HL-60 (cell line): ENCODE results near the gene RETREG3.
A peak's percentile ranks its signal among the peaks of the same experiment; 100 is the strongest.

ENCODE experiments used
- DNase-seq, 2 experiments: peaks; one replicate each; pipeline ENCODE4 v3.0.0-alpha.2; 2010 to 2020; ENCODE audit warnings: low read depth in 1 of 2, low spot score in 1 of 2
- H3K27ac ChIP-seq: fragments of 250-450 bp; sonication (Bioruptor Pico); replicated peaks from 2 replicates; pipeline ENCODE4 v1.5.1; 2020; ENCODE audit warnings: mild to moderate bottlenecking, moderate library complexity
- H3K27me3 ChIP-seq: fragments of 250-450 bp; sonication (Bioruptor Pico); 2 replicates; pipeline ENCODE4 v1.5.1; 2021; ENCODE audit warnings: mild to moderate bottlenecking, moderate library complexity; ENCODE audit not compliant: insufficient read depth, poor library complexity, severe bottlenecking
- H3K4me3 ChIP-seq: replicated peaks from 2 replicates; pipeline ENCODE4 v1.5.1; 2011; ENCODE audit warnings: mild to moderate bottlenecking, control low read depth, low read length; ENCODE audit not compliant: insufficient read depth
- GABPA ChIP-seq: IDR thresholded peaks from 2 replicates; pipeline ENCODE4 v1.6.1; 2012; ENCODE audit warnings: low read depth
- POLR2AphosphoS5 ChIP-seq: IDR thresholded peaks from 2 replicates; pipeline ENCODE4 v1.6.1; 2012; ENCODE audit warnings: low read depth
- REST ChIP-seq: IDR thresholded peaks from 2 replicates; pipeline ENCODE4 v1.6.1; 2012; ENCODE audit warnings: low read depth; ENCODE audit not compliant: insufficient replicate concordance
- SPI1 ChIP-seq: IDR thresholded peaks from 2 replicates; pipeline ENCODE4 v1.6.1; 2012; ENCODE audit warnings: low read depth, mild to moderate bottlenecking, borderline replicate concordance
- TF ChIP-seq, protein P1 (sequence below): IDR thresholded peaks from one replicate; pipeline ENCODE4 v1.5.1; 2011; ENCODE audit warnings: low read length, control low read depth, inconsistent platforms; ENCODE audit not compliant: insufficient read depth

RETREG3 gene

DNA sequence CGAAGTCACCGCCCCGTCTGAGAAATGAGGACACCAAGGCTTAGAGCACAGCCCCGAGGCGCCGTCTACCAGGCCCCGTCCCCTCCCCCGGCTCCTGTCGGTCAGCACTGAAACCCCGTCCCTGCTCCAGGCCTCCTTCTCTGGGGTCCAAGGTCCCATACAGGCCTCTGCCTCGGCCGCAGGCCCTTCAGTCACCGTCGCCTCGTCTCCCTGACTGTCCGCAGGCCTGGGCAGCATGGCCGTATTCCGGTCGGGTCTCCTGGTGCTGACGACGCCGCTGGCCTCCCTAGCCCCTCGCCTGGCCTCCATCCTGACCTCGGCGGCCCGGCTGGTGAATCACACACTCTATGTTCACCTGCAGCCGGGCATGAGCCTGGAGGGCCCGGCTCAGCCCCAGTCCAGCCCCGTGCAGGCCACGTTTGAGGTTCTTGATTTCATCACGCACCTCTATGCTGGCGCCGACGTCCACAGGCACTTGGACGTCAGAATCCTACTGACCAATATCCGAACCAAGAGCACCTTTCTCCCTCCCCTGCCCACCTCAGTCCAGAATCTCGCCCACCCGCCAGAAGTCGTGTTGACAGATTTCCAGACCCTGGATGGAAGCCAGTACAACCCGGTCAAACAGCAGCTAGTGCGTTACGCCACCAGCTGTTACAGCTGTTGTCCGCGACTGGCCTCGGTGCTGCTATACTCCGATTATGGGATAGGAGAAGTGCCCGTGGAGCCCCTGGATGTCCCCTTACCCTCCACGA is 46.6 kb downstream of the RETREG3 start:
- peak in 1 of 2 experiments; percentile 49 for DNase-seq
- TF ChIP-seq POLR2AphosphoS5 = peak; percentile 36
- TF ChIP-seq REST = peak; percentile 13
- TF ChIP-seq, protein P1, sequence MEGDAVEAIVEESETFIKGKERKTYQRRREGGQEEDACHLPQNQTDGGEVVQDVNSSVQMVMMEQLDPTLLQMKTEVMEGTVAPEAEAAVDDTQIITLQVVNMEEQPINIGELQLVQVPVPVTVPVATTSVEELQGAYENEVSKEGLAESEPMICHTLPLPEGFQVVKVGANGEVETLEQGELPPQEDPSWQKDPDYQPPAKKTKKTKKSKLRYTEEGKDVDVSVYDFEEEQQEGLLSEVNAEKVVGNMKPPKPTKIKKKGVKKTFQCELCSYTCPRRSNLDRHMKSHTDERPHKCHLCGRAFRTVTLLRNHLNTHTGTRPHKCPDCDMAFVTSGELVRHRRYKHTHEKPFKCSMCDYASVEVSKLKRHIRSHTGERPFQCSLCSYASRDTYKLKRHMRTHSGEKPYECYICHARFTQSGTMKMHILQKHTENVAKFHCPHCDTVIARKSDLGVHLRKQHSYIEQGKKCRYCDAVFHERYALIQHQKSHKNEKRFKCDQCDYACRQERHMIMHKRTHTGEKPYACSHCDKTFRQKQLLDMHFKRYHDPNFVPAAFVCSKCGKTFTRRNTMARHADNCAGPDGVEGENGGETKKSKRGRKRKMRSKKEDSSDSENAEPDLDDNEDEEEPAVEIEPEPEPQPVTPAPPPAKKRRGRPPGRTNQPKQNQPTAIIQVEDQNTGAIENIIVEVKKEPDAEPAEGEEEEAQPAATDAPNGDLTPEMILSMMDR = no peak

DNA sequence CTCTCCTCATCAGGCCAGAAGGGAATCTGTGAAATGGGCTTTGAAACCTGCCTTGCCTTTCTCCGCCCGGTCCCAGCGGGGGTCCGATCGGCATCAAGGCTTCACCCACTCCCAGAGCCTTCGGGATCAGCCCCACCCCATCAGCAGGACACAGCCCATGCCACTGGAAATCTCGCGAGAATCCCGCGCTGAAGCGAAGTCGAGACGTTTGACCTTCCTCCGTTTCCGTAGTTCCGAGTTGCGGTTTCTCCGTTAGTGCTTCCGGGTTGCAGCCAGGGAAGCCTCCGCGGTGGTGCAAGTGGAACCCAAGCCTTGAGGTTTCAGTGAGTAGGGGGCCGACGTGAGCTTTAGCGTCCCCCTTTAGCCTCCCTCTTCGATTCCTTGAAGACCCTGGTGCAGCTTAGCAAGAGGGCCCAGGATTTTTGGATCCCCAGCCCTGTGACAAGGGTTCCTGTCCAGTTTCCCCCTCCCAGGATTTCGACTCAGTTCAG is 47.2 kb downstream of the RETREG3 start, which contains the start of gene COASY:
COASY (plus strand) TSS at position 252 of the 491 bp plus-strand sequence. CDS start 475 bp downstream, outside the sequence.
- Histone ChIP-seq H3K4me3 (peak within 1 kb of the TSS; percentile 85), H3K27me3 (no peaks in the 10 kb centered on the region), H3K27ac (peak within 1 kb of the TSS; percentile 94)
- peak; percentile 92 to 98 for DNase-seq
- TF ChIP-seq POLR2AphosphoS5 = peak; percentile 80
- TF ChIP-seq, protein P1 = no peak
- peak; percentile 55 for TF ChIP-seq REST
- TF ChIP-seq GABPA = peak; percentile 84

More for the DNA sequence above, 46.6 kb downstream of the RETREG3 start:
- Histone ChIP-seq H3K4me3 (peak overlapping the region; percentile 85), H3K27me3 (no peaks in the 10 kb centered on the region), H3K27ac (peak overlapping the region; percentile 94)

DNA sequence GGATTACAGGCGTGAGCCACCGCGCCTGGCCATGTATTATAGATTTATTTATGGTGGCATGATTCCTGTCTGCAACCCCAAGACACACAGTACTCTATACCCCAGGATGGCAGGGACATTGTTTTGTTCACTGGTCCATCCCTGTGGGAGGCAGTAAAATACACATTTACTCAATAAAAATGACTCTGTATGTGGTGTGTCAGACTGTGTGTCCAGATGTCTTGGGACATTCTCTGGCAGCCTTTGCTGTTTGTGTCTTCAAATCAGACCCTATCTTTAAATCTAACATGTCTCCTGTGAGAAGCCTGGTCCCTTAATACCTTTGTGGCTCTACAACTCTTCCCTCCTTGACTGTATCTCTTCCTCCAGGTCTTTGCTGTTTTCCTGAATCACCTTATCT is 48.9 kb downstream of the RETREG3 start:
- H3K4me3 ChIP-seq = no peak overlapping the region
- no peak for DNase-seq
- TF ChIP-seq SPI1 (no peak), REST (no peak), POLR2AphosphoS5 (no peak), GABPA (no peak)
- TF ChIP-seq, protein P1 = no peak
- H3K27ac ChIP-seq = no peak overlapping the region
- no peaks in the 10 kb centered on the region for H3K27me3 ChIP-seq
